ENCODE measurements around the gene FANCM.
A peak's percentile ranks its signal among the peaks of the same experiment; 100 is the strongest.

The FANCM gene, protein sequence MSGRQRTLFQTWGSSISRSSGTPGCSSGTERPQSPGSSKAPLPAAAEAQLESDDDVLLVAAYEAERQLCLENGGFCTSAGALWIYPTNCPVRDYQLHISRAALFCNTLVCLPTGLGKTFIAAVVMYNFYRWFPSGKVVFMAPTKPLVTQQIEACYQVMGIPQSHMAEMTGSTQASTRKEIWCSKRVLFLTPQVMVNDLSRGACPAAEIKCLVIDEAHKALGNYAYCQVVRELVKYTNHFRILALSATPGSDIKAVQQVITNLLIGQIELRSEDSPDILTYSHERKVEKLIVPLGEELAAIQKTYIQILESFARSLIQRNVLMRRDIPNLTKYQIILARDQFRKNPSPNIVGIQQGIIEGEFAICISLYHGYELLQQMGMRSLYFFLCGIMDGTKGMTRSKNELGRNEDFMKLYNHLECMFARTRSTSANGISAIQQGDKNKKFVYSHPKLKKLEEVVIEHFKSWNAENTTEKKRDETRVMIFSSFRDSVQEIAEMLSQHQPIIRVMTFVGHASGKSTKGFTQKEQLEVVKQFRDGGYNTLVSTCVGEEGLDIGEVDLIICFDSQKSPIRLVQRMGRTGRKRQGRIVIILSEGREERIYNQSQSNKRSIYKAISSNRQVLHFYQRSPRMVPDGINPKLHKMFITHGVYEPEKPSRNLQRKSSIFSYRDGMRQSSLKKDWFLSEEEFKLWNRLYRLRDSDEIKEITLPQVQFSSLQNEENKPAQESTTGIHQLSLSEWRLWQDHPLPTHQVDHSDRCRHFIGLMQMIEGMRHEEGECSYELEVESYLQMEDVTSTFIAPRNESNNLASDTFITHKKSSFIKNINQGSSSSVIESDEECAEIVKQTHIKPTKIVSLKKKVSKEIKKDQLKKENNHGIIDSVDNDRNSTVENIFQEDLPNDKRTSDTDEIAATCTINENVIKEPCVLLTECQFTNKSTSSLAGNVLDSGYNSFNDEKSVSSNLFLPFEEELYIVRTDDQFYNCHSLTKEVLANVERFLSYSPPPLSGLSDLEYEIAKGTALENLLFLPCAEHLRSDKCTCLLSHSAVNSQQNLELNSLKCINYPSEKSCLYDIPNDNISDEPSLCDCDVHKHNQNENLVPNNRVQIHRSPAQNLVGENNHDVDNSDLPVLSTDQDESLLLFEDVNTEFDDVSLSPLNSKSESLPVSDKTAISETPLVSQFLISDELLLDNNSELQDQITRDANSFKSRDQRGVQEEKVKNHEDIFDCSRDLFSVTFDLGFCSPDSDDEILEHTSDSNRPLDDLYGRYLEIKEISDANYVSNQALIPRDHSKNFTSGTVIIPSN (N-terminal part only)

GRCh38 chr14:45135659-45136395 lies at the start of gene FANCM:
TSS of gene FANCM (plus strand) at chr14:45135930. CDS start at chr14:45136032, 102 bp downstream.
- Histone ChIP-seq H3K4me3 (peak within 1 kb of the TSS; percentile 93), H3K27ac (peak within 1 kb of the TSS; percentile 61), H3K36me3 (ENCODE audit: insufficient read depth, low read length) (0 out of 2 replicates have a peak, but pooled peaks cover 2% of the 10 kb centered on the region), H3K9ac (ENCODE audit: insufficient read length) (peak within 1 kb of the TSS; percentile 83), H3K9me3 (ENCODE audit: low read depth, low read length) (no peaks in the 10 kb centered on the region)
- TF ChIP-seq POLR2AphosphoS5 (IDR thresholded peaks at IDR 0.05; ENCODE audit: borderline replicate concordance, low read depth, low read length): peak; percentile 83
- TF ChIP-seq FOXP2 (optimal IDR thresholded peaks at IDR 0.05; ENCODE audit: control extremely low read depth, extremely low read length, insufficient read depth): no peak
- peak; percentile 99 for DNase-seq (ENCODE audit: low read depth, low spot score)

DNA sequence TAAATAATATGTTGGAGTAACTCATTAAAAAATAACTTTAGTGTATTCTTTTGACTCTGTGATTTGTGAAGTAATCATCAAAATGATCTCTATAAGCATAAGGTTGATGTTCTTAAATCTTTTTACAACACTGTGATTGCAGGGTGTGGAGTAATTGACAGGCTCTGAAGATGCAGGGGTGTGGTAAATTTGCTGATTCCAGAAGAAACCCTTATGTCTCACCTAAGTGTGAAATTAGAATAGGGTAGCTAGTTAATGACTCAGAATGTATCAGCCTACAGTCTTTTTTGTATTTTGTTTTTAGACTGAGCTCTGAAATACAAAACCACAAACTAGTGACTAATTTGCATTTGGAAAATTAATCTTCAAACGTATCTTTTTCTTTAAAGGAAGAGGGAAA lies 45.9 kb upstream of the FANCM start:
- no peak overlapping the region for H3K4me3 ChIP-seq
- peaks cover 8% of the 10 kb centered on the region for H3K9me3 ChIP-seq (ENCODE audit: low read depth, low read length)
- no peak overlapping the region for H3K9ac ChIP-seq (ENCODE audit: insufficient read length)
- no peak for DNase-seq (ENCODE audit: low read depth, low spot score)
- no peak for TF ChIP-seq POLR2AphosphoS5 (IDR thresholded peaks at IDR 0.05; ENCODE audit: borderline replicate concordance, low read depth, low read length)
- TF ChIP-seq EZH2 (IDR thresholded peaks at IDR 0.05): no peak
- TF ChIP-seq FOXP2 (optimal IDR thresholded peaks at IDR 0.05; ENCODE audit: control extremely low read depth, extremely low read length, insufficient read depth): no peak
- H3K27ac ChIP-seq: no peak overlapping the region
- peaks cover 68% of the 10 kb centered on the region for H3K36me3 ChIP-seq (ENCODE audit: insufficient read depth, low read length)

DNA sequence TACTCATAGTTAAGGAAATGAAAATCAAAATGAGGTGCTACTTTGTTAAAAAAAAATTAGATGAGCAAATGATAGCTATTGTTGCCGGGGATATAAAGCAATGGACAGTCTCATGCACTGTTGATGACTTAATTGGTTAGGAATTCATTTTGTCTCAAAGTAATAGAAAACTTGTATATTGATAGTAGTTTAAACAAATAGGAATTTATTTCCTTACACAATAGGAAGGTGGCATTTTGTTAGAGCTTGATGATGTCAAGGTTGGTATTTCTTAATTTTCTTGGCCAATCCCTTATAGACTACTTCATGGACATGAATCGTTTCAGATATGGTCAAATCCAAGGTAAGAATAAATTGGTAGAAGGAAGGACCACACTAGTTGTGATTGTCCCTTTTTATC lies 44.0 kb upstream of the FANCM start:
- no peak overlapping the region for H3K9ac ChIP-seq (ENCODE audit: insufficient read length)
- H3K4me3 ChIP-seq: no peak overlapping the region
- H3K36me3 ChIP-seq (ENCODE audit: insufficient read depth, low read length): peaks cover 81% of the 10 kb centered on the region
- peaks cover 14% of the 10 kb centered on the region for H3K9me3 ChIP-seq (ENCODE audit: low read depth, low read length)
- no peak for DNase-seq (ENCODE audit: low read depth, low spot score)
- TF ChIP-seq POLR2AphosphoS5 (IDR thresholded peaks at IDR 0.05; ENCODE audit: borderline replicate concordance, low read depth, low read length): no peak
- TF ChIP-seq FOXP2 (optimal IDR thresholded peaks at IDR 0.05; ENCODE audit: control extremely low read depth, extremely low read length, insufficient read depth): no peak
- TF ChIP-seq EZH2 (IDR thresholded peaks at IDR 0.05): no peak
- no peak overlapping the region for H3K27ac ChIP-seq

DNA sequence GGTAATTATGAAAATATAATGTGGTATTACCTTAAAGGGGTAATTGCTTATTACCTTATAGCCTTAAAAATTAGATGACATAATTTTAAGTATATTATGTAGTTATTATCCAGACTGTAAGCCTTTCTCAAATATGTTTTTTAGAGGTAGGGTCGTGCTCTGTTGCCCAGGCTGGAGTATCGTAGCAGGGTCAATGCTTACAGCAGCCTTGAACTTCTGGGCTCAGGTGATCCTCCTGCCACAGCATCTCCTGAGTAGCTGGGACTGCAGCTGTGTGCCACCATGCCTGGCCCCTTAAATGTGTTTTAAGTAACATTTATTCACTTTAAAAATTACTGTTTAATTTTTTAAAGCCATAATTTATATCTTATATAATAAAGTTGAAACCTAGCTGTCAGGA lies 41.5 kb upstream of the FANCM start:
- no peak overlapping the region for H3K4me3 ChIP-seq
- no peak overlapping the region for H3K27ac ChIP-seq
- H3K9ac ChIP-seq (ENCODE audit: insufficient read length): no peak overlapping the region
- TF ChIP-seq EZH2 (IDR thresholded peaks at IDR 0.05) (no peak), FOXP2 (optimal IDR thresholded peaks at IDR 0.05; ENCODE audit: control extremely low read depth, extremely low read length, insufficient read depth) (no peak), POLR2AphosphoS5 (IDR thresholded peaks at IDR 0.05; ENCODE audit: borderline replicate concordance, low read depth, low read length) (no peak)
- peaks cover 14% of the 10 kb centered on the region for H3K9me3 ChIP-seq (ENCODE audit: low read depth, low read length)
- DNase-seq (ENCODE audit: low read depth, low spot score): no peak
- peaks cover 83% of the 10 kb centered on the region for H3K36me3 ChIP-seq (ENCODE audit: insufficient read depth, low read length)

DNA sequence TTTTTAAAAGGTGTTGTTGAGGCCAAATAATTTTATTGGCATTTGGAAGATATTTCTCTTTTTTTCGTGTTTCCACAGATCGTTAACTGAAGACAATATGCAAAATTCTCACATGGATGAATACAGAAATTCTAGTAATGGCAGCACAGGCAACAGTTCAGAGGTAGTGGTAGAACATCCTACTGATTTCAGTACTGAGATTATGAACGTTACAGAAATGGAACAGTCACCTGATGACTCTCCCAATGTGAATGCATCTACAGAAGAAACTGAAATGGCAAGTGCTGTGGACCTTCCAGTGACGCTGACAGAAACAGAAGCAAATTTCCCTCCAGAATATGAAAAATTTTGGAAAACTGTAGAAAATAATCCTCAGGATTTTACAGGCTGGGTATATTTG lies 40.6 kb upstream of the FANCM start:
- Histone ChIP-seq H3K27ac (no peak overlapping the region), H3K9ac (ENCODE audit: insufficient read length) (no peak overlapping the region), H3K36me3 (ENCODE audit: insufficient read depth, low read length) (peaks cover 89% of the 10 kb centered on the region), H3K4me3 (no peak overlapping the region), H3K9me3 (ENCODE audit: low read depth, low read length) (peaks cover 14% of the 10 kb centered on the region)
- DNase-seq (ENCODE audit: low read depth, low spot score): no peak
- TF ChIP-seq POLR2AphosphoS5 (IDR thresholded peaks at IDR 0.05; ENCODE audit: borderline replicate concordance, low read depth, low read length) (no peak), EZH2 (IDR thresholded peaks at IDR 0.05) (no peak), FOXP2 (optimal IDR thresholded peaks at IDR 0.05; ENCODE audit: control extremely low read depth, extremely low read length, insufficient read depth) (no peak)

DNA sequence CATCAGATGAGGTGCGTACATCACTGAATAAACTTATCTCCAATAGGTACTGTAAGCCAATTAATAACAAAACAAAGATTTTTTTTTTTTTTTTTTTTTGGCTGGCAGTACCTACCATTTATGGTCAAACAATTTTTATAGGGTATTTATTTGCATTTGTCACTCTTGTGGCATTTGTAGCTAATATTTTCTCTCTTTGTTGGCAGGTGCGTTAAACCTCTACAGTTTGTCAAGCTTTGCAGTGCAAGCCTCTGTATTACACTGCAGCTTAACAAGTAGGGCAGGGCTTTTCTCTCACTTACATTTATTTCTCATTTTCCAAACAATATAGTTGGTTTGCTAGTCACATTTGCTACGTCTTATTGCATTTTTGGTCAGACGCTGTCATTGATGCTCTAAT lies 39.5 kb upstream of the FANCM start:
- Histone ChIP-seq H3K4me3 (no peak overlapping the region), H3K9me3 (ENCODE audit: low read depth, low read length) (peaks cover 11% of the 10 kb centered on the region), H3K9ac (ENCODE audit: insufficient read length) (no peak overlapping the region), H3K27ac (no peak overlapping the region), H3K36me3 (ENCODE audit: insufficient read depth, low read length) (peaks cover 92% of the 10 kb centered on the region)
- no peak for TF ChIP-seq POLR2AphosphoS5 (IDR thresholded peaks at IDR 0.05; ENCODE audit: borderline replicate concordance, low read depth, low read length)
- TF ChIP-seq EZH2 (IDR thresholded peaks at IDR 0.05): no peak
- TF ChIP-seq FOXP2 (optimal IDR thresholded peaks at IDR 0.05; ENCODE audit: control extremely low read depth, extremely low read length, insufficient read depth): no peak
- no peak for DNase-seq (ENCODE audit: low read depth, low spot score)

DNA sequence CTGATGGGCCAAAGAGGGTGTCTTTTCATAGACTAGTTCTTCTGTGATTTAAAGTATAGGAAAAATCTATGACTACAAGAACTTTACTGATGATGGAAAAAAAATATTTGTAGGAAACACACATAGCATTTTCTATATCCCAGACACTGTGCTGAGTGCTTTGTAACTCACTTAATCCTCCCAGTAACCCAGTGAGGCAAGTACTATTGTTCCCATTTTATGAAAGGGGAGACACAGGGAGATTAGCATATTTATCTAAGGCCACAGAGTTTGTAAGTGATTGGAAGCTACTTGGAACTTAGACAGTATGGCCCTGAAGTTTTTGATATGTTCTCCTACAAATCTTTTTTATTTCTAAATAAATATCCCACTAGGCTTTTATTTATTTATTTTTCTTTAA lies 31.9 kb upstream of the FANCM start:
- no peak overlapping the region for H3K4me3 ChIP-seq
- no peak overlapping the region for H3K27ac ChIP-seq
- TF ChIP-seq EZH2 (IDR thresholded peaks at IDR 0.05) (no peak), FOXP2 (optimal IDR thresholded peaks at IDR 0.05; ENCODE audit: control extremely low read depth, extremely low read length, insufficient read depth) (no peak), POLR2AphosphoS5 (IDR thresholded peaks at IDR 0.05; ENCODE audit: borderline replicate concordance, low read depth, low read length) (no peak)
- H3K36me3 ChIP-seq (ENCODE audit: insufficient read depth, low read length): peaks cover 97% of the 10 kb centered on the region
- H3K9me3 ChIP-seq (ENCODE audit: low read depth, low read length): no peaks in the 10 kb centered on the region
- no peak overlapping the region for H3K9ac ChIP-seq (ENCODE audit: insufficient read length)
- no peak for DNase-seq (ENCODE audit: low read depth, low spot score)

All from SK-N-MC (cell line).